ENCODE data around the gene VSNL1. TPM values are rescaled to one million over a fixed set of nuclear protein-coding genes. Genes with fewer than 3 reads are reported as not detected.

The VSNL1 gene
- total RNA-seq, 1 donor: 0.36 TPM

GRCh38 chr2:17661460-17661859 lies 121.0 kb downstream of the VSNL1 start:
- peak; percentile 19 for DNase-seq (ENCODE audit: insufficient read length, low spot score, missing footprints)
- Histone ChIP-seq H3K4me3 (ENCODE audit: insufficient read depth, low read length) (no peak overlapping the region), H3K4me1 (ENCODE audit: insufficient read depth, low read length) (peaks cover 4% of the 10 kb centered on the region), H3K36me3 (ENCODE audit: insufficient read depth, low read length) (peaks cover 6% of the 10 kb centered on the region), H2AFZ (ENCODE audit: low read length) (no peak overlapping the region), H3K9me3 (ENCODE audit: low read depth, low read length) (no peaks in the 10 kb centered on the region), H3K4me2 (ENCODE audit: insufficient read depth, low read length) (no peak overlapping the region), H3K27me3 (ENCODE audit: insufficient read depth, low read length) (no peaks in the 10 kb centered on the region), H3K27ac (ENCODE audit: low read depth, low read length) (no peak overlapping the region), H4K20me1 (ENCODE audit: insufficient read depth, low read length) (no peaks in the 10 kb centered on the region), H3K79me2 (ENCODE audit: insufficient read depth, low read length) (no peaks in the 10 kb centered on the region)
- TF ChIP-seq, protein P1, sequence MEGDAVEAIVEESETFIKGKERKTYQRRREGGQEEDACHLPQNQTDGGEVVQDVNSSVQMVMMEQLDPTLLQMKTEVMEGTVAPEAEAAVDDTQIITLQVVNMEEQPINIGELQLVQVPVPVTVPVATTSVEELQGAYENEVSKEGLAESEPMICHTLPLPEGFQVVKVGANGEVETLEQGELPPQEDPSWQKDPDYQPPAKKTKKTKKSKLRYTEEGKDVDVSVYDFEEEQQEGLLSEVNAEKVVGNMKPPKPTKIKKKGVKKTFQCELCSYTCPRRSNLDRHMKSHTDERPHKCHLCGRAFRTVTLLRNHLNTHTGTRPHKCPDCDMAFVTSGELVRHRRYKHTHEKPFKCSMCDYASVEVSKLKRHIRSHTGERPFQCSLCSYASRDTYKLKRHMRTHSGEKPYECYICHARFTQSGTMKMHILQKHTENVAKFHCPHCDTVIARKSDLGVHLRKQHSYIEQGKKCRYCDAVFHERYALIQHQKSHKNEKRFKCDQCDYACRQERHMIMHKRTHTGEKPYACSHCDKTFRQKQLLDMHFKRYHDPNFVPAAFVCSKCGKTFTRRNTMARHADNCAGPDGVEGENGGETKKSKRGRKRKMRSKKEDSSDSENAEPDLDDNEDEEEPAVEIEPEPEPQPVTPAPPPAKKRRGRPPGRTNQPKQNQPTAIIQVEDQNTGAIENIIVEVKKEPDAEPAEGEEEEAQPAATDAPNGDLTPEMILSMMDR (IDR thresholded peaks at IDR 0.05; ENCODE audit: extremely low read depth, low read depth, low read length): no peak

DNA sequence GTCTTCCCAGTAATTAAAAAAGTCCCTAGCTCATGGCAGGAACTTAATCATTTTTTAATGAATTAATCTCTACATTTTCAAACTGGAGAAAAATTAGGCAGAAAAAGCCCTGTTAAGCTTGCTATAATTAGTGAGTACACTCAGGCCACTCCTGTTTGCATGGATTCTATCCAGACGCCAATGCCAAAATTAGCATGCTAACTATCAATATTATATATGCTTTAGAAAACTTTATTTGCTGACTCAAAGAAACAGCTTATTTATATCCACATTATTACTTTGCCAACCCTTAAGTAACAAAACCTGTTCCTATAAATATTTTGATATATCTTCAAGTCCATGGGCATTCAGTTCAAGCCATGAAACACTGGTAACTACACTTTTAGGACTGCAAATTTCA lies 122.2 kb downstream of the VSNL1 start:
- H4K20me1 ChIP-seq (ENCODE audit: insufficient read depth, low read length): no peaks in the 10 kb centered on the region
- TF ChIP-seq, protein P1 (IDR thresholded peaks at IDR 0.05; ENCODE audit: extremely low read depth, low read depth, low read length): no peak
- no peak for DNase-seq (ENCODE audit: insufficient read length, low spot score, missing footprints)
- H3K9me3 ChIP-seq (ENCODE audit: low read depth, low read length): no peaks in the 10 kb centered on the region
- peaks cover 8% of the 10 kb centered on the region for H3K4me1 ChIP-seq (ENCODE audit: insufficient read depth, low read length)
- H2AFZ ChIP-seq (ENCODE audit: low read length): no peak overlapping the region
- no peak overlapping the region for H3K4me3 ChIP-seq (ENCODE audit: insufficient read depth, low read length)
- no peaks in the 10 kb centered on the region for H3K79me2 ChIP-seq (ENCODE audit: insufficient read depth, low read length)
- H3K4me2 ChIP-seq (ENCODE audit: insufficient read depth, low read length): no peak overlapping the region
- H3K36me3 ChIP-seq (ENCODE audit: insufficient read depth, low read length): peaks cover 6% of the 10 kb centered on the region
- H3K27ac ChIP-seq (ENCODE audit: low read depth, low read length): no peak overlapping the region
- H3K27me3 ChIP-seq (ENCODE audit: insufficient read depth, low read length): no peaks in the 10 kb centered on the region

- no peak overlapping the region for H3K27ac ChIP-seq (ENCODE audit: low read depth, low read length)
- H3K36me3 ChIP-seq (ENCODE audit: insufficient read depth, low read length): peaks cover 16% of the 10 kb centered on the region
- peaks cover 5% of the 10 kb centered on the region for H3K4me1 ChIP-seq (ENCODE audit: insufficient read depth, low read length)
- H2AFZ ChIP-seq (ENCODE audit: low read length): no peak overlapping the region
- no peaks in the 10 kb centered on the region for H3K9me3 ChIP-seq (ENCODE audit: low read depth, low read length)
- no peaks in the 10 kb centered on the region for H3K27me3 ChIP-seq (ENCODE audit: insufficient read depth, low read length)
- no peak for DNase-seq (ENCODE audit: insufficient read length, low spot score, missing footprints)
- H4K20me1 ChIP-seq (ENCODE audit: insufficient read depth, low read length): no peaks in the 10 kb centered on the region
- H3K79me2 ChIP-seq (ENCODE audit: insufficient read depth, low read length): no peaks in the 10 kb centered on the region
- TF ChIP-seq, protein P1 (IDR thresholded peaks at IDR 0.05; ENCODE audit: extremely low read depth, low read depth, low read length): no peak
- no peak overlapping the region for H3K4me2 ChIP-seq (ENCODE audit: insufficient read depth, low read length)
- no peak overlapping the region for H3K4me3 ChIP-seq (ENCODE audit: insufficient read depth, low read length)
Observed at GRCh38 chr2:17664534-17664933, 124.0 kb downstream of the VSNL1 start.

GRCh38 chr2:17667898-17668297 lies 127.4 kb downstream of the VSNL1 start:
- no peak for DNase-seq (ENCODE audit: insufficient read length, low spot score, missing footprints)
- Histone ChIP-seq H3K79me2 (ENCODE audit: insufficient read depth, low read length) (no peaks in the 10 kb centered on the region), H3K9me3 (ENCODE audit: low read depth, low read length) (no peaks in the 10 kb centered on the region), H2AFZ (ENCODE audit: low read length) (no peak overlapping the region), H3K4me3 (ENCODE audit: insufficient read depth, low read length) (no peak overlapping the region), H3K27me3 (ENCODE audit: insufficient read depth, low read length) (no peaks in the 10 kb centered on the region), H3K27ac (ENCODE audit: low read depth, low read length) (no peak overlapping the region), H4K20me1 (ENCODE audit: insufficient read depth, low read length) (no peaks in the 10 kb centered on the region), H3K36me3 (ENCODE audit: insufficient read depth, low read length) (peaks cover 24% of the 10 kb centered on the region), H3K4me1 (ENCODE audit: insufficient read depth, low read length) (peaks cover 5% of the 10 kb centered on the region), H3K4me2 (ENCODE audit: insufficient read depth, low read length) (no peak overlapping the region)
- TF ChIP-seq, protein P1 (IDR thresholded peaks at IDR 0.05; ENCODE audit: extremely low read depth, low read depth, low read length): no peak

All from osteoblast (primary cell).